ENCODE data around the gene APOBR.
"Not testable (repeated sequence)": the region's sequence is repeated elsewhere in the genome, so short reads cannot be mapped to it uniquely, and the experiment has no call there.

GRCh38 chr16:28500476-28501180 is 6.2 kb downstream of the APOBR start:
- not testable (repeated sequence) for TF ChIP-seq TCF7L2 (IDR thresholded peaks at IDR 0.05; ENCODE audit: borderline replicate concordance, extremely low read depth, insufficient read depth, insufficient read length); CTCF (IDR thresholded peaks at IDR 0.05 in 2 of 3, conservative IDR thresholded peaks at IDR 0.05 in 1 of 3; ENCODE audit: borderline replicate concordance in 1 of 3, insufficient read depth in 1 of 3, low read depth in 2 of 3, low read length in 2 of 3); SP1 (IDR thresholded peaks at IDR 0.05; ENCODE audit: low read depth); POLR2AphosphoS5 (IDR thresholded peaks at IDR 0.05; ENCODE audit: low read depth, low read length); EZH2phosphoT487 (IDR thresholded peaks at IDR 0.05; ENCODE audit: borderline replicate concordance)
